HG03196 (cell line): ENCODE data around the gene ZNF619.

ENCODE experiments used
- ATAC-seq: cut with Tn5 transposase; IDR thresholded peaks from one replicate; pipeline ENCODE4 v1.9.1; 2021; ENCODE audit not compliant: unreplicated experiment

ZNF619 gene

DNA sequence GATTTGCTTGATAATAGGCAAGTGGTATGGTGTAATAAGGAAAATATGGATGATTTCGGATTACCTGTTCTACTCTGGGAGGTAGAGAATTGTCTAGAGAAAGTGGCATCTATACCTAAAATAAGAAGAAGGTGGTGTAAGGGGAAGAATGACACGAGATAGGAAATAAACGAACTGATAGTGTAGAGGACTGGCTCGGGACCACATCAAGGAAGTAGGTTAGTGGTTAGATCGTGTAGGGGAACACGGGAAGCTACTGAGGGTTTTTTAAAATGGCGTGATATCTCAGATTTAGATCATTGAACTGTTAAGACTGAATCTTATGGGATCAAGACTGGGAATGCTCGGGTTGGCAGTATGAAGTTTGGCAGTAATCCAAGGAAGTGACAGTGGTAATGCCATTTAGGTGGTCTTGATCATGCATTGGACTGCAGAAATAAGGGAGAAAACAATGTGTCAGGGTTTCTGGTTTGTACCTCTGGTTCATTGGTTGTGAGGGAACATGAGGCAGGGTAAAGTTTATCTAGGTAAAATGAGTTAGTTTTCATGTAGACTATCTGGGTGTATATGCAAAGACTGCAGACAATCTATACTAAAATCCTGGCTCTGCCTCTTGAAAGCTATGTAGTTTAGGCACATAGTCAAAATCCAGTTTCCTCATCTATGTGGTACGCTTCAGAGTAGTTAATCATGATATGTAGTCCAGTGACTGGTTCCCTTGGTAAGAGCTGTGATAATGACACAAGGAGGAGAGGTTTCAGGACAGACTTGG is 12.4 kb upstream of the ZNF619 start:
- ATAC-seq: no peak

GRCh38 chr3:40465111-40465407 is 11.9 kb upstream of the ZNF619 start:
- no peak for ATAC-seq

DNA sequence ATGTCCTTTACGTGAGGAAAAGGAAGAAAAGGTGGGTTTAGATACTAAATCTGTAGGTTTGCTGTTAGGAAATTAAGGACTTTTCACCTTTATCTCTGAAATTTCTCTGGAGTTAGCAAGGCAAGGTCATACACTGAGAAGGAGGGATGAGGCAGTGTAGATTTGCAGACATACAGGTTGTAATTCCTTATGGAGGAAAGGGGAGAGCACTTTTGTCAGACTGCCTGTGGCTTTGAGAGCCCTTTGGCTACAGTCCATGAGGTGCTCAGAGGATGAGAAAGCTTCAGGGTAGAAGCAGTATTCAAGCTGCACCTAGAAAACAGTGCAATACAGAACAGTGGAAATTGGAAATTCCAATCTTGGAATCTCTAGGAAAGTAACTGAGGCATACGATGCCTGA is 11.5 kb upstream of the ZNF619 start:
- no peak for ATAC-seq

GRCh38 chr3:40468018-40468417 is 8.9 kb upstream of the ZNF619 start:
- no peak for ATAC-seq

- ATAC-seq: no peak
Observed at GRCh38 chr3:40470701-40471100, 6.2 kb upstream of the ZNF619 start.

DNA sequence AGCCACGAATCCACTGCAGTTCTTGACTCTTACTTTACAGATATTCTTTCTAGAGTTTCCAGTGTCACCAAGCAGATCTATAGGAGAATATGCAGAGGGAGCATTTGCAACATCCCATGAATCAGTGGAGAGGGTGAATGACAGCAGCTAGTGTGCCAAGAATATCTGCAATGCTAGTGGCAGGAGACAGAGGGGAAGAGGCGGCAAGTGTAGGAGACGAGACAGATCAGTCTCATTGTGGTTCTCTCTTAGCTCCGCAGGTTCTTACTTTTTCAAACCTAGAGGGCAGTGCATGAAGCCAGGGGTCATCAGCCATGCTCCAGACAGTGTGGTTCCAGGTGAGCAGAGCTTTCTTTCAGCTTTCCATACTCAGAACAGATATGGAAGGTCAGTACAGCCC is 744 bp downstream of the ZNF619 start:
- no peak for ATAC-seq

GRCh38 chr3:40487172-40487571 is 10.2 kb downstream of the ZNF619 start:
- ATAC-seq: no peak

GRCh38 chr3:40490916-40491315 is 14.0 kb downstream of the ZNF619 start:
- no peak for ATAC-seq

- ATAC-seq: no peak
Observed at GRCh38 chr3:40494698-40495097, 17.8 kb downstream of the ZNF619 start.

- no peak for ATAC-seq
Observed at GRCh38 chr3:40497288-40497687, 20.4 kb downstream of the ZNF619 start.

- no peak for ATAC-seq
Observed at GRCh38 chr3:40499952-40500351, 23.0 kb downstream of the ZNF619 start.

DNA sequence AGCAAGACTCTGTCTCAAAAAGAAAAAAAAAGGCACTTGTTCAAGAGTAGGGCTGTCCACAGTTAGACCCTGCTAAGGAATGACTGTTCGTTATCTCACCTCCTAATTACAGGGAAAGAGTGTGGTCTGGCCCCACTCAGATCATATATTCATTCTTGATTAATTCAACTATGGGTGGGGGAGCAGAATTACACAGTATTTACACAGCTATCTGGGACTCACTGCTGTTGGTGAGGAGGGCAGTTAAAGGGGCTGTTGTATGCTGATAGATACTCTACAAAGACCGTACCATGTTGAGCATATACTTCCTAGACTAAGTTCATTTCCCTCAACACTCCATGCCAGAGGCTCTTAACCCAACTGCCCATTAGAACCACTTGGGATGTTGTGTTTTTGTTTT is 25.1 kb downstream of the ZNF619 start:
- ATAC-seq: no peak

- no peak for ATAC-seq
Observed at GRCh38 chr3:40504636-40505430, 27.9 kb downstream of the ZNF619 start.

GRCh38 chr3:40505599-40506462 is 28.9 kb downstream of the ZNF619 start, which contains the start of gene ZNF620:
TSS of gene ZNF620 (plus strand) at chr3:40506039. CDS start at chr3:40506353, 314 bp downstream.
- peak; percentile 72 for ATAC-seq

DNA sequence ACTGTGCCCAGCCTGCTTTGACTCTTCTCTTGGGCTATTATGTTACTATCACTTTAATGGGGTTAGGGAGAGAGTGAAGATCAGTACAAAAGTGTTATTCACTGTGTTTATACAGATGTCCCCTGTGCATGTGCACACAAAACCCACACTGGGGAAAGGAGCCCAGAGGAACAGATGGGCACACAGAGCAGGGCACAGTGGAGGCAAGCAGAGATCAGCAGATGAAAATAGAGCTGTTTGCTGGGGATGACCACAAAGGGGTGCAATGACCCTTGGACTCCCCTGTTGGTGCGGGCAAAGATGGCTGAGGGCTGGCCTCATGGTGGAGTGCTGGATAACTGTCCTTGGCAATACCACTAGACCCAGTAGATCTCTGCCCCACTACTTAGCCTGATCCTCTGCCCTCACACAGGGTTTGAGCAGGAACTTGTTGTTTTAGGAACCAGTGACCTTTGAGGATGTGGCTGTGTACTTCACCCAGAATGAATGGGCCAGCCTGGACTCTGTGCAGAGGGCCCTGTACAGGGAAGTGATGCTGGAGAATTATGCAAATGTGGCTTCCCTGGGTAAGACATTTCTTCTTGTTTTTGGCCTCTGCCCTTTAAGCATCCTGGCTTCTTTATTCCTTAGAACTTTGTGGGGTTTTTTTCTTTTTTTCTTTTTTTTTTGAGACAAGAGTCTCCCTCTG is 34.3 kb downstream of the ZNF619 start:
- no peak for ATAC-seq

DNA sequence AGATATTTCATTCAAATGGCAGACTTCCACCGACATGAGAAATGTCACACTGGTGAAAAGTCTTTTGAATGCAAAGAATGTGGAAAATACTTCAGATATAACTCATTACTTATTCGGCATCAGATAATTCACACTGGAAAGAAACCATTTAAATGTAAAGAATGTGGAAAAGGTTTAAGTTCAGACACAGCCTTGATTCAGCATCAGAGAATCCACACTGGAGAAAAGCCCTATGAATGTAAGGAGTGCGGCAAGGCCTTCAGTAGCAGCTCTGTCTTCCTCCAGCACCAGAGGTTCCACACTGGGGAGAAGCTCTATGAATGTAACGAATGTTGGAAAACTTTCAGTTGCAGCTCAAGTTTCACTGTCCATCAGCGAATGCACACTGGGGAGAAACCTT is 39.3 kb downstream of the ZNF619 start:
- ATAC-seq: no peak

DNA sequence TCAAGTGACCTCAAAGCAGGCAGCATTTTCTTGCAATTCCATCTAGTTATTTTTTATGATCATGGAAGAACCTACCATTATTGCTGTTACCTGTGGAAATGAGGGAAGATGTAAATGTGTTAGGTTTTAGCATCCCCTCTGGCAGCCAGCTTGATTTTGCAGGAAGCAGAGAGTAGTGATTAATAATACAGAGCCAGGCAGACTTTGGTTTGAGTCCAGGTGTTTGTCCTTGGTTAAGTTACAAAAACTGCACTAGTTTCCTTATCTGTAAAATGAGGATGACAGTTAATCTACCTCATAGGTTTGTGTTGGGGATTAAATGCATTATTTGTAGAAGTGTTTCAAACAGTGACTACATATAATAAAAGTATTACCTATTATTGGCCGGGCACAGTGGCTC is 41.1 kb downstream of the ZNF619 start:
- ATAC-seq: no peak

DNA sequence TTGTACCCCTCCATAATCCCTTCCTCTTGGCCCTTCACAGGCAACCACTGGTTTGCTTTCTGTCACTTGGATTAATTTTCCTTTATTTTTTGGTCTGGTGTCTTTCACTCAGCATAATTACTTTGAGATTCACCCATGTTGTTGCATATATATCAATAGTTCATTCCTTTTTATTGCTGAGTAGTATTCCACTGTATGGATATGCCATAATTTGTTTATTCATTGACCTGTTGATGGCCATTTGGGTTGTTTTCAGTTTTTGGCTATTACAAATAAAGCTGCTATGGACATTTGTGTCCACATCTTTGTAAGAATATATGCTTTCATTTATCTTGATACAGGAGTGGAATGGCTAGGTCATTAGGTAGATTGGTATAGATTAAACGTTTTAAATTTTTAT is 41.9 kb downstream of the ZNF619 start:
- ATAC-seq: no peak

DNA sequence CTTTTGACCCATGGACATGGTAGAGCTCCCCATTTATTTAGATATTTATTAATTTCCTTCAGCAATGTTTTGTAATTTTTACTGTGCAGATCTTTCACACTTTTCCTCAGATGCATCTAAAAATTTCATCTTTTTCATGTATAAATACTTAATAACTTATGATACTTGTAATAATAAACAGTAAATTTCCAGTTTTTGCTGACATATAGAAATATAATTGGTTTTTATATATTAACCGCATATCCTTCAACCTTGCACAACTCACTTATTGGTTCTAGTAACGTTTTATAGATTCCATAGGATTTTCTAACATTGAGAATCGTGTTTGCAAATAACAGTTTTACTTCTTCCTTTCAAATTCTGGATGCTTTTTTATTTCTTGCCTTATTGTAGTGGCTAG is 44.3 kb downstream of the ZNF619 start:
- no peak for ATAC-seq

GRCh38 chr3:40523781-40524180 is 46.9 kb downstream of the ZNF619 start:
- no peak for ATAC-seq

- ATAC-seq: no peak
Observed at GRCh38 chr3:40524222-40524567, 47.3 kb downstream of the ZNF619 start.
